ENCODE measurements around the gene PLBD1.

PLBD1 gene

DNA sequence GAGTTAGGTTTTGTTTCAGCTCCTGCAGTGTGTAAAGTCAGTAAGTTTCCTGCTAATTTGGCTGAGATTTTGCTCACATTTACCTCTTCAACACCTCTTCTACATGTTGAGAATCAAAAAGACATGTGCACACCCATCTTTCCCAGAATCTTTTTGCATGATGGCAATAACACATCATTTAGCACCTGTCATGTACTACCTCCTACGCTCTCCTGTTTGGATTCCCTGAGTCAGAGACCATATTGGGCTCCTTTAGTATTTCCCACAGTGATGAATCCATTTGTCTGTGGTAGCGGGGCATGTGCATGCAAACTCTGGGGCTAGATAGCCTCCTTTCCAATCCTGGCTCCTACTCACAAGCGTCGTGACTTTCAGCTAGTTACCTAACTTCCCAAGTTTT is 20.1 kb downstream of the PLBD1 start:
- Histone ChIP-seq H3K4me2 (ENCODE audit: low read length) (no peak overlapping the region), H3K9me2 (ENCODE audit: low read depth, low read length) (no peaks in the 10 kb centered on the region), H3K27ac (ENCODE audit: low read depth, low read length, poor library complexity, severe bottlenecking) (no peak overlapping the region), H3K9ac (ENCODE audit: low read length) (no peak overlapping the region), H3K9me3 (ENCODE audit: low read length) (no peaks in the 10 kb centered on the region; the same call in 1 of the 2 replicates), H3K36me3 (ENCODE audit: insufficient read depth, low read length) (no peaks in the 10 kb centered on the region; the same call in 1 of the 2 replicates), H3K27me3 (ENCODE audit: insufficient read depth, low read length) (no peaks in the 10 kb centered on the region), H3K4me1 (ENCODE audit: insufficient read depth, low read length, severe bottlenecking) (no peaks in the 10 kb centered on the region), H3F3A (ENCODE audit: insufficient read depth, low read length) (no peaks in the 10 kb centered on the region), H2AFZ (ENCODE audit: low read length) (no peak overlapping the region), H3K79me2 (ENCODE audit: insufficient read depth, low read length) (no peaks in the 10 kb centered on the region), H3K4me3 (ENCODE audit: low read depth, low read length, poor library complexity, severe bottlenecking) (no peak overlapping the region), H4K20me1 (ENCODE audit: insufficient read depth, low read length) (no peaks in the 10 kb centered on the region)
- TF ChIP-seq EZH2 (IDR thresholded peaks at IDR 0.05; ENCODE audit: borderline replicate concordance, low read length), result no peak
- no peak for TF ChIP-seq CTCF (IDR thresholded peaks at IDR 0.05; ENCODE audit: low read length)

- H3F3A ChIP-seq (ENCODE audit: insufficient read depth, low read length), result no peaks in the 10 kb centered on the region
- H3K4me2 ChIP-seq (ENCODE audit: low read length), result no peak overlapping the region
- no peaks in the 10 kb centered on the region for H4K20me1 ChIP-seq (ENCODE audit: insufficient read depth, low read length)
- H3K9ac ChIP-seq (ENCODE audit: low read length), result no peak overlapping the region
- no peaks in the 10 kb centered on the region for H3K9me3 ChIP-seq (ENCODE audit: low read length)
- no peak overlapping the region for H2AFZ ChIP-seq (ENCODE audit: low read length)
- peaks cover 9% of the 10 kb centered on the region for H3K4me1 ChIP-seq (ENCODE audit: insufficient read depth, low read length, severe bottlenecking)
- no peaks in the 10 kb centered on the region for H3K36me3 ChIP-seq (ENCODE audit: insufficient read depth, low read length)
- no peaks in the 10 kb centered on the region for H3K9me2 ChIP-seq (ENCODE audit: low read depth, low read length)
- no peak overlapping the region for H3K4me3 ChIP-seq (ENCODE audit: low read depth, low read length, poor library complexity, severe bottlenecking)
- no peaks in the 10 kb centered on the region for H3K79me2 ChIP-seq (ENCODE audit: insufficient read depth, low read length)
- no peaks in the 10 kb centered on the region for H3K27me3 ChIP-seq (ENCODE audit: insufficient read depth, low read length)
- no peak overlapping the region for H3K27ac ChIP-seq (ENCODE audit: low read depth, low read length, poor library complexity, severe bottlenecking)
- no peak for TF ChIP-seq CTCF (IDR thresholded peaks at IDR 0.05; ENCODE audit: low read length)
Observed at GRCh38 chr12:14545144-14546124, 22.2 kb downstream of the PLBD1 start.

DNA sequence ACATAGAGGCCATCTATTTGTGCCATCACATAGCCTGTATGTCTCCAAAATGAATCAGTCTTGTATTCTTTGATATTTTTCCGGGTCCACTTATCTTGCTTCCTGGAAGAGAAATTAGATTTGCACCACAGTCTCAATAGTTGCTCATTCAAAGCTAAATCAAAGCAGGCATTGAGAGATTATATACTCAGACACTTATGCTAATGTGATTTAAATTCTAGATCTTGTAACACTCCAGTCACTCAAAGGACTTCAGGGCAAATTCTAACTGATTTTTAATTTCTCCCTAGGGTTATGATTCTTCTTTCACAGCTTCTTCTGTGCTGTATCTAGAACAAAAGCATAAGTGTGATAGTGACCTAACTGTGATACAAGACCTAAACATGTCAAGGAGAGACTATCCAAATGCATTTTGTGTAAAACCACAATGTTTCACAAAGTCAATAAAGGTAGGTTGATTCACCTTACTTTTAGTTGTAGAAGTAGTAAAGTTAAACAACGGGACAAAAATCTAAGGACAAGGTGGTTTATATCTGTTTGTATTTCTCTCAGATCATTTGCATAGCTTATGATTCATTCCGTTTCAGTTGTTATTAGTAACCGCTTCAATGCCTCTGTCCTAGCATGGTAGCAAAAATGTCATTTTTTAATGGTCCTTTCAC is 26.8 kb downstream of the PLBD1 start:
- no peaks in the 10 kb centered on the region for H3K36me3 ChIP-seq (ENCODE audit: insufficient read depth, low read length)
- no peak overlapping the region for H3K4me2 ChIP-seq (ENCODE audit: low read length)
- peaks cover 9% of the 10 kb centered on the region for H3K4me1 ChIP-seq (ENCODE audit: insufficient read depth, low read length, severe bottlenecking)
- H3F3A ChIP-seq (ENCODE audit: insufficient read depth, low read length), result no peaks in the 10 kb centered on the region
- no peaks in the 10 kb centered on the region for H3K9me2 ChIP-seq (ENCODE audit: low read depth, low read length)
- H3K27me3 ChIP-seq (ENCODE audit: insufficient read depth, low read length), result no peaks in the 10 kb centered on the region
- no peaks in the 10 kb centered on the region for H3K79me2 ChIP-seq (ENCODE audit: insufficient read depth, low read length)
- no peak overlapping the region for H3K9ac ChIP-seq (ENCODE audit: low read length)
- no peak for TF ChIP-seq EZH2 (IDR thresholded peaks at IDR 0.05; ENCODE audit: borderline replicate concordance, low read length)
- no peak for TF ChIP-seq CTCF (IDR thresholded peaks at IDR 0.05; ENCODE audit: low read length)
- H3K9me3 ChIP-seq (ENCODE audit: low read length), result no peaks in the 10 kb centered on the region
- H2AFZ ChIP-seq (ENCODE audit: low read length), result no peak overlapping the region
- no peaks in the 10 kb centered on the region for H4K20me1 ChIP-seq (ENCODE audit: insufficient read depth, low read length)
- H3K27ac ChIP-seq (ENCODE audit: low read depth, low read length, poor library complexity, severe bottlenecking), result no peak overlapping the region
- no peak overlapping the region for H3K4me3 ChIP-seq (ENCODE audit: low read depth, low read length, poor library complexity, severe bottlenecking)

Data from OCI-LY1 (cell line).